Heart left ventricle (tissue), 16 donors: ENCODE measurements around the gene LARP7. TPM values are rescaled to one million over a fixed set of nuclear protein-coding genes. Genes with fewer than 3 reads are reported as not detected.
A peak's percentile ranks its signal among the peaks of the same experiment; 100 is the strongest.

Experiments used
- ATAC-seq, 4 donors: fragments of 200-7000 bp; cut with Tn5 transposase; one replicate each; pipeline ENCODE4 v1.9.1; 2020 to 2022; ENCODE audit warnings: moderate library complexity in 4 of 4, mild to moderate bottlenecking in 3 of 4, moderate number of reproducible peaks in 1 of 4
- DNase-seq, 5 donors: peaks; one replicate each; pipeline ENCODE4 v3.0.0-alpha.2; 2020
- H3K27ac ChIP-seq, 12 donors: fragments of 200-600 bp; sonication (generic) in 4 of 12; one replicate each; pipeline versions ENCODE4 v1.5.0 to v1.8.0; 2016 to 2022; ENCODE audit warnings: mild to moderate bottlenecking in 2 of 12
- H3K27me3 ChIP-seq, 9 donors: fragments of 200-600 bp; sonication (generic) in 2 of 9; one replicate each; pipeline versions ENCODE4 v1.5.1 to v1.8.0; 2016 to 2022; ENCODE audit warnings: mild to moderate bottlenecking in 3 of 9
- H3K36me3 ChIP-seq, 9 donors: fragments of 200-600 bp; sonication (generic) in 2 of 9; one replicate each; pipeline versions ENCODE4 v1.5.0 to v1.8.0; 2018 to 2022; ENCODE audit warnings: mild to moderate bottlenecking in 2 of 9
- H3K4me1 ChIP-seq, 12 donors: fragments of 200-600 bp; sonication (generic) in 4 of 12; one replicate each; pipeline versions ENCODE4 v1.5.0 to v1.8.0; 2016 to 2022; ENCODE audit warnings: mild to moderate bottlenecking in 3 of 12
- H3K4me3 ChIP-seq, 12 donors: fragments of 200-600 bp; sonication (generic) in 4 of 12; one replicate each; pipeline versions ENCODE4 v1.5.0 to v1.8.0; 2017 to 2022; ENCODE audit warnings: mild to moderate bottlenecking in 9 of 12, moderate library complexity in 4 of 12
- H3K9me3 ChIP-seq, 12 donors: fragments of 200-600 bp; sonication (generic) in 4 of 12; one replicate each; pipeline versions ENCODE4 v1.5.0 to v1.8.0; 2016 to 2022; ENCODE audit warnings: mild to moderate bottlenecking in 1 of 12
- CTCF ChIP-seq, 12 donors: fragments of 200-600 bp; sonication (generic) in 4 of 12; IDR thresholded peaks; one replicate each; pipeline versions ENCODE4 v1.5.0 to v1.8.0; 2018 to 2022; ENCODE audit warnings: antibody characterized with exemption in 12 of 12, mild to moderate bottlenecking in 5 of 12
- POLR2A ChIP-seq, 2 donors: fragments of 450-650 bp; IDR thresholded peaks; one replicate each; pipeline ENCODE4 v1.6.1; 2017; ENCODE audit warnings: antibody characterized with exemption in 2 of 2, mild to moderate bottlenecking in 2 of 2, moderate library complexity in 2 of 2
- WGBS, 4 donors: extraction: QIAGEN DNeasy Blood & Tissue Kit in 2 of 4; methylation state at CpG; one replicate each; pipeline versions ENCODE4 v1.1.5 to v1.1.7; 2013 to 2018; 5-methylcytosine and 5-hydroxymethylcytosine counted together
- intact Hi-C, 10 donors: fragments of 100-400 bp; cut with DNase I; formaldehyde crosslinking; loops; one replicate each; pipeline versions ENCODE4 v1.11.1 to v1.14.2; 2022
- polyA plus RNA-seq, 2 donors: library from polyadenylated mRNA; stranded (reverse); fragments of 200-250 nt; gene quantifications; one replicate each; pipeline ENCODE4 v1.2.3, GENCODE V29; 2013
- total RNA-seq, 9 donors: library from RNA; depleted of rRNA in 2 of 9; stranded (reverse); fragments of >200 nt in 2 of 9; fragmentation: NEBNext Ultra II Directional in 3 of 9; extraction: Animal tissue kit (Norgen Biotek cat#: 25700) in 3 of 9; gene quantifications; one replicate each; pipeline versions ENCODE4 v1.1.0 to v1.2.4, GENCODE V29; 2016 to 2023
- donor health status: ischemic (EF 13 %, LVEDD 7.1; RV severe dilation, severe dysfunction).
- donor health status: healthy with polysubstance abuse.
- donor health status: DM: no; HTN: yes; CAD: no.
- donor health status: DM: no; HTN: no; CAD: no.
- donor health status: ischemic (EF 25% LVEDD 6.9; RV normal size, moderate dysfunction).
- donor health status: ischemic (EF 25% LVEDD 5.7; RV mildly dilated, moderate dysfunction).
- donor health status: healthy.
- donor health status: DM: yes; HTN: yes; CAD: no.
- donor health status: ischemic (EF 35%, LVEDD 5.7; RV mildly dilated, moderate dysfunction).
- donor health status: nonischemic (EF 11% LVEDD 7.7; RV severe dilation, severe dysfunction).
- donor health status: DM: yes; HTN: yes; CAD: no.
- donor health status: PGD.
- donor health status: ischemic (EF 29% LVEDD 5.4; RV normal size, mild dysfunction).
- donor health status: nonischemic (EF 23%, LVEDD 6.1; RV moderate dilation, normal function).

LARP7 gene
- total and polyA plus RNA-seq, 11 donors: 43.0 to 73.0 (median 50.3) TPM

DNA sequence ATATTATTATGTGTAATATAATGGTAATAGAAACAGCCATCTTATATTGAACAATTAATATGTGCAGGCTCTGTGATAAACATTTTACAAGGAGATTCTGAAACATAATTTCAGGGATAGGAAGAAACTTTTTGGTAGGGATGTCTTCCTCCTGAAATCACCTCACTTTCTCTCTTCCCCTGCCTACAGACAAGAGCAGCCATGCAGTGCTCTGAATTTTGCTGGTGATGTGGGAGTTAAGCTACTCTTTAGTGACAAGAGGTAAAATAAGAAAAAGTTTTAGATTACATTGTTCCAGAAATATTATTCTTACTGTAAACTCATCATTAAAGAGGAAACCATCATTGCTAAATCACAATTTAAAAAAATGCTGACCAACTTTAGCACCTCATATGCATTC is 36.1 kb downstream of the LARP7 start:
- H3K36me3 ChIP-seq: no peaks in the 10 kb centered on the region
- H3K9me3 ChIP-seq: no peaks in the 10 kb centered on the region
- H3K27me3 ChIP-seq: no peaks in the 10 kb centered on the region
- DNase-seq (no peak), ATAC-seq (no peak)
- peak overlapping the region in 7 of 12 donors; percentile 8 to 94 (median 61) for H3K27ac ChIP-seq
- peaks cover 0 to 26% (median 3%) of the 10 kb centered on the region in 12 donors for H3K4me1 ChIP-seq
- TF ChIP-seq CTCF (IDR thresholded peaks at IDR 0.05) (no peak), POLR2A (IDR thresholded peaks at IDR 0.05) (no peak)
- H3K4me3 ChIP-seq: no peak overlapping the region
- intact Hi-C loops: loop anchor here in 3 of 10 donors (5.0 kb wide), 1 partner anchor 34 kb away; no protein-coding TSS in a partner anchor

DNA sequence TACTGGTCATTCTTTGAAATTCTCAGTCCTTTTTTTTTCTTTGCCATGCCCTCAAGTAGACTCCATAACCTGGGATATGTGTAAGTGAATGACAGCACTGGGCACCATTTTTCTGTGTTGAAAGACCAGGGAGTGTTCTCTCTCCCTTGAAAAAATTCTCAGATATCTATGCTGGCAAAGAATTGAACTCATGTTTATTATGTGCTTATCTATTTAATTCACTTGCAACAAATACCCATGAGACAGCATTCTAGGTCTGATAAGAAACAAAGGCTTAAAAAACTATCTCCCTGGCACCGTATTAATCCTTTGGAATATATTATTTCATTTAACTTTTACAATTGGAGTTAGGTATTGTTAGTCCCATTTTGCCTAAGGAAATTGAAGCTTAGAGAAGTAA is 36.7 kb downstream of the LARP7 start:
- 24 to 32% (median 29%) methylated on average over 1 of the region's 1 CpG for WGBS, 4 donors
- H3K27me3 ChIP-seq: no peaks in the 10 kb centered on the region
- ATAC-seq (no peak), DNase-seq (no peak)
- no peak overlapping the region for H3K4me3 ChIP-seq
- H3K9me3 ChIP-seq: no peaks in the 10 kb centered on the region
- intact Hi-C loops: loop anchor here in 3 of 10 donors (5.0 kb wide), 1 partner anchor 34 kb away; no protein-coding TSS in a partner anchor
- H3K27ac ChIP-seq: peak overlapping the region in 8 of 12 donors; percentile 24 to 94 (median 60)
- no peak for TF ChIP-seq CTCF (IDR thresholded peaks at IDR 0.05)
- no peak for TF ChIP-seq POLR2A (IDR thresholded peaks at IDR 0.05)
- no peaks in the 10 kb centered on the region for H3K36me3 ChIP-seq
- peaks cover 0 to 26% (median 3%) of the 10 kb centered on the region in 12 donors for H3K4me1 ChIP-seq

- Histone ChIP-seq H3K27ac (peak overlapping the region in 6 of 12 donors; percentile 8 to 94 (median 73)), H3K27me3 (no peaks in the 10 kb centered on the region), H3K9me3 (no peaks in the 10 kb centered on the region), H3K36me3 (no peaks in the 10 kb centered on the region), H3K4me1 (peaks cover 0 to 26% (median 3%) of the 10 kb centered on the region in 12 donors), H3K4me3 (no peak overlapping the region)
- TF ChIP-seq POLR2A (IDR thresholded peaks at IDR 0.05) (no peak), CTCF (IDR thresholded peaks at IDR 0.05) (no peak)
- intact Hi-C loops: loop anchor here in 3 of 10 donors (5.0 kb wide), 1 partner anchor 33 kb away; no protein-coding TSS in a partner anchor
- DNase-seq (no peak), ATAC-seq (no peak)
- WGBS, 4 donors: 29 to 57% (median 34%) methylated on average over 1 of the region's 1 CpG
Measured at GRCh38 chr4:112674376-112674775, 37.4 kb downstream of the LARP7 start.

DNA sequence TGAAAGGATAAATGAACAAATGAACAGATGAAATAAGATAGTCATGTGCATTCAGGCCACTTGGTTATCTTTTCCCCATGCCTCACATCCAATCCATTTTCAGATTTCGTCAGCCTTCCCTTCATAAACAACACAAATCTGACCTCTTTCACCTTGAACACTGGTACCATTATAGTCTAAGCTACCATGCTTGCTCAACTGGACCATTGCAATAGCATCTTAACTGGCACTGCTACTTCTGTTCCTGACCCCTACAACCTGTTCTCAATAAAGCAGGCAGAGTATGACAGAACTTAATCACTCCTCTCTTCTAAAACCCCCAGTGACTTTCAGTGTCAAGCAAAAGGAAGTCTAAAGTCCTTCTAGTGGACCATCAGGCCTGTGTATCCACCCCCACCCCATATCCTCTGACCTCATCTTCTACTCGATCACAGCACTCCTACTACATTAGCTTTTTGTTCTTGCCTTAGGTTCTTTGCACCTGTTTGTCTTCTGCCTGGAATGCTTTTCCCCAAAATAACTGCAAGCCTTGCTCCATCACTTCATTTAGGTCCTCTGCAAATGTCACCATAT is 40.7 kb downstream of the LARP7 start:
- no peaks in the 10 kb centered on the region for H3K27me3 ChIP-seq
- peaks cover 0 to 16% (median 0%) of the 10 kb centered on the region in 12 donors for H3K4me1 ChIP-seq
- ATAC-seq (no peak), DNase-seq (no peak)
- no peak overlapping the region for H3K27ac ChIP-seq
- no peaks in the 10 kb centered on the region for H3K36me3 ChIP-seq
- H3K9me3 ChIP-seq: no peaks in the 10 kb centered on the region
- intact Hi-C loops: no loop called here
- no peak for TF ChIP-seq CTCF (IDR thresholded peaks at IDR 0.05)
- no peak for TF ChIP-seq POLR2A (IDR thresholded peaks at IDR 0.05)
- 34 to 49% (median 46%) methylated on average over 2 of the region's 2 CpGs for WGBS, 4 donors
- H3K4me3 ChIP-seq: no peak overlapping the region
